Measurements from ENCODE around the gene THSD4. TPM values are rescaled to one million over a fixed set of nuclear protein-coding genes. Genes with fewer than 3 reads are reported as not detected.

THSD4 gene
- polyA plus RNA-seq, 1 experiment, result 18.8 TPM

GRCh38 chr15:71373917-71374316 is 258.6 kb downstream of the THSD4 start:
- Histone ChIP-seq H3K36me3 (ENCODE audit: control insufficient read depth, insufficient read depth, low read length) (no peaks in the 10 kb centered on the region), H3K27me3 (ENCODE audit: control insufficient read depth, insufficient read depth, low read length) (no peaks in the 10 kb centered on the region), H3K4me3 (ENCODE audit: low read depth, low read length) (no peak overlapping the region)
- TF ChIP-seq CTCF (IDR thresholded peaks at IDR 0.05; ENCODE audit: insufficient read depth, low read depth, low read length), result no peak
- DNase-seq (ENCODE audit: low read depth), result no peak
- ChIA-PET POLR2A (no interaction called here), CTCF (interaction anchor here (0.7 kb wide), 1 partner anchor 12 kb away, joined by 4 read pairs; no protein-coding TSS in a partner anchor)

- no peaks in the 10 kb centered on the region for H3K27me3 ChIP-seq (ENCODE audit: control insufficient read depth, insufficient read depth, low read length)
- no peaks in the 10 kb centered on the region for H3K36me3 ChIP-seq (ENCODE audit: control insufficient read depth, insufficient read depth, low read length)
- H3K4me3 ChIP-seq (ENCODE audit: low read depth, low read length), result no peak overlapping the region
- peak; percentile 63 for DNase-seq (ENCODE audit: low read depth)
- no peak for TF ChIP-seq CTCF (IDR thresholded peaks at IDR 0.05; ENCODE audit: insufficient read depth, low read depth, low read length)
- POLR2A ChIA-PET, result no interaction called here
- CTCF ChIA-PET, result interaction anchor here (0.7 kb wide), 2 partner anchors 11 to 1703 kb away, joined by 3 to 4 read pairs; no protein-coding TSS in a partner anchor
Measured at GRCh38 chr15:71374607-71375352, 259.5 kb downstream of the THSD4 start.

- no peaks in the 10 kb centered on the region for H3K36me3 ChIP-seq (ENCODE audit: control insufficient read depth, insufficient read depth, low read length)
- no peak overlapping the region for H3K4me3 ChIP-seq (ENCODE audit: low read depth, low read length)
- ChIA-PET POLR2A (no interaction called here), CTCF (no interaction called here)
- H3K27me3 ChIP-seq (ENCODE audit: control insufficient read depth, insufficient read depth, low read length), result no peaks in the 10 kb centered on the region
- TF ChIP-seq CTCF (IDR thresholded peaks at IDR 0.05; ENCODE audit: insufficient read depth, low read depth, low read length), result no peak
- DNase-seq (ENCODE audit: low read depth), result no peak
Measured at GRCh38 chr15:71375934-71376333, 260.7 kb downstream of the THSD4 start.

GRCh38 chr15:71379893-71380292 is 264.6 kb downstream of the THSD4 start:
- Histone ChIP-seq H3K27me3 (ENCODE audit: control insufficient read depth, insufficient read depth, low read length) (no peaks in the 10 kb centered on the region), H3K36me3 (ENCODE audit: control insufficient read depth, insufficient read depth, low read length) (no peaks in the 10 kb centered on the region), H3K4me3 (ENCODE audit: low read depth, low read length) (no peak overlapping the region)
- DNase-seq (ENCODE audit: low read depth), result no peak
- TF ChIP-seq CTCF (IDR thresholded peaks at IDR 0.05; ENCODE audit: insufficient read depth, low read depth, low read length), result no peak
- ChIA-PET POLR2A (no interaction called here), CTCF (no interaction called here)

GRCh38 chr15:71380345-71380744 is 265.1 kb downstream of the THSD4 start:
- no peak overlapping the region for H3K4me3 ChIP-seq (ENCODE audit: low read depth, low read length)
- CTCF ChIA-PET, result no interaction called here
- H3K27me3 ChIP-seq (ENCODE audit: control insufficient read depth, insufficient read depth, low read length), result no peaks in the 10 kb centered on the region
- no peak for TF ChIP-seq CTCF (IDR thresholded peaks at IDR 0.05; ENCODE audit: insufficient read depth, low read depth, low read length)
- DNase-seq (ENCODE audit: low read depth), result no peak
- H3K36me3 ChIP-seq (ENCODE audit: control insufficient read depth, insufficient read depth, low read length), result no peaks in the 10 kb centered on the region
- POLR2A ChIA-PET, result no interaction called here

All from BJ (cell line).